HG03457 (cell line): ENCODE measurements around the gene PCDHGA6.

ENCODE experiments used
- ATAC-seq: cut with Tn5 transposase; IDR thresholded peaks from one replicate; pipeline ENCODE4 v1.9.1; 2021; ENCODE audit warnings: moderate number of reproducible peaks; ENCODE audit not compliant: unreplicated experiment

The PCDHGA6 gene

GRCh38 chr5:141419074-141419880, 45.6 kb downstream of the PCDHGA6 start:
- ATAC-seq = no peak

GRCh38 chr5:141420855-141421488, 47.3 kb downstream of the PCDHGA6 start, which contains the start of gene PCDHGA11:
Gene PCDHGA11, plus strand, starts transcription at chr5:141421051. Its CDS starts 177 bp downstream, at chr5:141421228.
- no peak for ATAC-seq

- ATAC-seq = no peak
Observed at GRCh38 chr5:141421489-141421855, 47.8 kb downstream of the PCDHGA6 start.

- ATAC-seq = no peak
Observed at GRCh38 chr5:141422742-141423291, 49.1 kb downstream of the PCDHGA6 start.

- ATAC-seq = no peak
Observed at GRCh38 chr5:141427783-141428426, 54.2 kb downstream of the PCDHGA6 start.
